ENCODE measurements around the gene GBP4. TPM values are rescaled to one million over a fixed set of nuclear protein-coding genes. Genes with fewer than 3 reads are reported as not detected.

The GBP4 gene
- total and polyA plus RNA-seq, 9 of the 15 experiments (the other 6 are each of a cell fraction or from before 2014, with no cell fraction given), result 0.04 to 0.40 (median 0.11) TPM

DNA sequence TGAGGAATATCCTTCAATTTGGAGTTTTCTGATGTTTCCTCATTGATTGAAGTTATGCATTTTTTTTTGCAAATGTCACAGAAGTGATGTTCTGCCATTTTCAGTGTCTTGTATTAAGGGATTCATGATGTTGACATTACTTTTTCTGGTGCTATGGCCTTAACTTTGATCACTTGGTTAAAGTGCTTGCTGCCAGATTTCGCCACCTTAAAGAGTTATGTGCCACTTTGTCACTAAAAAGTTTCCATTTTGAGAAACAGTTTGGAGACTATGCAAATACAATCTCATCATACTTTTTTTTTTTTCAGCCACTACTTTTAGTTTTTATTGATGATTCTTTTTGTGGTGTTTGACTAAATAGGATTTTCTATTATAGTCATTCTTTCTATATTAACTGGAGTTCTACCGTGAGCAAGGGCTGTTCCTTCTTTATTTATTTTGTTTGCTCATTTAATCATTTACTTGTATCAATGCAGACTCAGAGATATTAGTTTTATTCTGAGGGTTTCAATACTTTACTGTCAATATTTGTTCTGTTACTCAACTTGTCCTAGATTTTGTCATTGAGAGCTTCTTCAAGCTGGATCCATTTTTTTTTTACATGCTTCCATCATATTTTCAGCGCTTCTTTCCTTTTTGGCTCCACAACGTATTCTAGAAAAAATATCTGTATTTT is 26.1 kb downstream of the GBP4 start:
- Histone ChIP-seq H3K4me1 (replicated peaks in 1 of 2; ENCODE audit: control insufficient read depth in 2 of 2, insufficient read depth in 2 of 2, low read length in 2 of 2) (no peaks in the 10 kb centered on the region), H3K9me3 (replicated peaks; ENCODE audit: control insufficient read depth, insufficient read depth, low read depth, low read length) (no peaks in the 10 kb centered on the region), H3K36me3 (ENCODE audit: control insufficient read depth, insufficient read depth, low read length) (no peaks in the 10 kb centered on the region), H4K20me1 (replicated peaks; ENCODE audit: control insufficient read depth, insufficient read depth, low read length) (no peaks in the 10 kb centered on the region), H3K9me1 (ENCODE audit: control insufficient read depth, insufficient read depth, low read length) (no peaks in the 10 kb centered on the region), H3K4me2 (ENCODE audit: insufficient read depth, low read length) (no peak overlapping the region), H3K4me3 (no peak overlapping the region), H3K9ac (ENCODE audit: insufficient read depth in 1 of 2, low read depth in 2 of 2, low read length in 2 of 2) (no peak overlapping the region), H3K27me3 (ENCODE audit: control insufficient read depth in 2 of 2, insufficient read depth in 2 of 2, low read length in 2 of 2) (no peaks in the 10 kb centered on the region), H3K79me2 (ENCODE audit: control insufficient read depth, insufficient read depth, low read length) (no peaks in the 10 kb centered on the region), H2AFZ (ENCODE audit: low read depth, low read length) (no peak overlapping the region), H3K27ac (ENCODE audit: extremely low read depth, low read depth, low read length) (no peak overlapping the region)
- CTCF ChIA-PET (ENCODE audit: low intra/inter-chr PET ratio), result no interaction called here
- ATAC-seq (no peak), FAIRE-seq (no peak), DNase-seq (ENCODE audit: extremely low read depth in 1 of 4, low spot score in 3 of 4) (no peak)
- POLR2A ChIA-PET, result interaction anchor here (0.6 to 0.7 kb wide), 2 partner anchors 66 to 177 kb away, joined by 3 read pairs; no protein-coding TSS in a partner anchor
- intact Hi-C loops (cut with micrococcal nuclease), result no loop called here
- WGBS (ENCODE audit: insufficient coverage, low coverage, missing lambda C conversion rate), result 0% methylated on average over 4 of the region's 4 CpGs
- no TSS peak for BruUV-seq (replicated peaks)
- TF ChIP-seq HCFC1 (IDR thresholded peaks at IDR 0.05; ENCODE audit: low read depth, low read length) (no peak), NUFIP1 (IDR thresholded peaks at IDR 0.05; ENCODE audit: partially characterized antibody) (no peak), FOS (IDR thresholded peaks at IDR 0.05; ENCODE audit: extremely low read depth, insufficient read length) (no peak), SETDB1 (IDR thresholded peaks at IDR 0.05; ENCODE audit: low read length) (no peak), ZNF174 (CRISPR knock-in tag; IDR thresholded peaks at IDR 0.05) (no peak), ARNT (IDR thresholded peaks at IDR 0.05) (no peak), ELF1 (tag; IDR thresholded peaks at IDR 0.05) (no peak), IFI16 (CRISPR knock-in tag; IDR thresholded peaks at IDR 0.05) (no peak), EZH2 (IDR thresholded peaks at IDR 0.05; ENCODE audit: borderline replicate concordance, low read depth, low read length) (no peak), BMI1 (IDR thresholded peaks at IDR 0.05; ENCODE audit: low read length) (no peak), ETV6 (IDR thresholded peaks at IDR 0.05; ENCODE audit: borderline replicate concordance in 1 of 2, low read depth in 2 of 2, low read length in 1 of 2) (no peak), ETV6 (CRISPR knock-in tag; IDR thresholded peaks at IDR 0.05; ENCODE audit: borderline replicate concordance) (no peak), THRAP3 (IDR thresholded peaks at IDR 0.05; ENCODE audit: borderline replicate concordance) (no peak)
- TF ChIP-seq, protein P1, sequence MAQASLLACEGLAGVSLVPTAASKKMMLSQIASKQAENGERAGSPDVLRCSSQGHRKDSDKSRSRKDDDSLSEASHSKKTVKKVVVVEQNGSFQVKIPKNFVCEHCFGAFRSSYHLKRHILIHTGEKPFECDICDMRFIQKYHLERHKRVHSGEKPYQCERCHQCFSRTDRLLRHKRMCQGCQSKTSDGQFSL (CRISPR knock-in tag; IDR thresholded peaks at IDR 0.05), result no peak
- TF ChIP-seq, protein P1 (tag; IDR thresholded peaks at IDR 0.05), result no peak
- TF ChIP-seq, protein P2, sequence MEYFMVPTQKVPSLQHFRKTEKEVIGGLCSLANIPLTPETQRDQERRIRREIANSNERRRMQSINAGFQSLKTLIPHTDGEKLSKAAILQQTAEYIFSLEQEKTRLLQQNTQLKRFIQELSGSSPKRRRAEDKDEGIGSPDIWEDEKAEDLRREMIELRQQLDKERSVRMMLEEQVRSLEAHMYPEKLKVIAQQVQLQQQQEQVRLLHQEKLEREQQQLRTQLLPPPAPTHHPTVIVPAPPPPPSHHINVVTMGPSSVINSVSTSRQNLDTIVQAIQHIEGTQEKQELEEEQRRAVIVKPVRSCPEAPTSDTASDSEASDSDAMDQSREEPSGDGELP (CRISPR knock-in tag; IDR thresholded peaks at IDR 0.05; ENCODE audit: borderline replicate concordance), result no peak
- TF ChIP-seq, protein P3, sequence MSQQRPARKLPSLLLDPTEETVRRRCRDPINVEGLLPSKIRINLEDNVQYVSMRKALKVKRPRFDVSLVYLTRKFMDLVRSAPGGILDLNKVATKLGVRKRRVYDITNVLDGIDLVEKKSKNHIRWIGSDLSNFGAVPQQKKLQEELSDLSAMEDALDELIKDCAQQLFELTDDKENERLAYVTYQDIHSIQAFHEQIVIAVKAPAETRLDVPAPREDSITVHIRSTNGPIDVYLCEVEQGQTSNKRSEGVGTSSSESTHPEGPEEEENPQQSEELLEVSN (IDR thresholded peaks at IDR 0.05; ENCODE audit: borderline replicate concordance in 1 of 2, extremely low read depth in 1 of 2, insufficient read depth in 1 of 2, insufficient read length in 1 of 2, low read depth in 1 of 2, low read length in 1 of 2, poor library complexity in 1 of 2, severe bottlenecking in 1 of 2), result no peak
- in situ Hi-C loops (cut with MboI), result no loop called here

Data from K562 (cell line).